ENCODE results near the gene ATG3.
A peak's percentile ranks its signal among the peaks of the same experiment; 100 is the strongest.

DNA sequence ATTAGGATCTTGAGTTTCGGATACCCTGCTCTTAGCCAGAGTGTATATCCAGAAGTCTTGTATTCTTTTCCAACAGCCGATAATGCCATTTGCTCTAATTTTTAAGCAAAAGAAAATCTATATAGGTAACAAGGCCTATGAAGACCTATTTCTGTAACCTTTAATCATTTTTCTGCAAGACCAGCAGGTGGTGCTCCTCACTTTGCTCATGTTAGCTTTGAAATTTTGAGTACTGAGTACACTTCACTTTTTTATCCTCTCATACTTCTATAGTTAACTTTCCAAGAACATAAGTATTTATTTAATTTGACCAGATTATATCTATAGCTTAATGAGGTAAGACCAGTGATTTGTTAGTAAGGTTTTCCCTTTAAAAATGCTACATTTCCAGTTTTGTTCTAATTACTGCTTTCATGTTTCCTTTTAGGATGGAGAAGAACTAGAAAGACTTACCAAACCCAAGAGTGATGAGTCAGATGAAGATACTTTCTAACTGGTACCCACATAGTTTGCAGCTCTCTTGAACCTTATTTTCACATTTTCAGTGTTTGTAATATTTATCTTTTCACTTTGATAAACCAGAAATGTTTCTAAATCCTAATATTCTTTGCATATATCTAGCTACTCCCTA, 20.6 kb upstream of the ATG3 start:
- TF ChIP-seq EZH2 (IDR thresholded peaks at IDR 0.05; ENCODE audit: borderline replicate concordance, low read depth, low read length, severe bottlenecking), result no peak
- TF ChIP-seq, protein P1, sequence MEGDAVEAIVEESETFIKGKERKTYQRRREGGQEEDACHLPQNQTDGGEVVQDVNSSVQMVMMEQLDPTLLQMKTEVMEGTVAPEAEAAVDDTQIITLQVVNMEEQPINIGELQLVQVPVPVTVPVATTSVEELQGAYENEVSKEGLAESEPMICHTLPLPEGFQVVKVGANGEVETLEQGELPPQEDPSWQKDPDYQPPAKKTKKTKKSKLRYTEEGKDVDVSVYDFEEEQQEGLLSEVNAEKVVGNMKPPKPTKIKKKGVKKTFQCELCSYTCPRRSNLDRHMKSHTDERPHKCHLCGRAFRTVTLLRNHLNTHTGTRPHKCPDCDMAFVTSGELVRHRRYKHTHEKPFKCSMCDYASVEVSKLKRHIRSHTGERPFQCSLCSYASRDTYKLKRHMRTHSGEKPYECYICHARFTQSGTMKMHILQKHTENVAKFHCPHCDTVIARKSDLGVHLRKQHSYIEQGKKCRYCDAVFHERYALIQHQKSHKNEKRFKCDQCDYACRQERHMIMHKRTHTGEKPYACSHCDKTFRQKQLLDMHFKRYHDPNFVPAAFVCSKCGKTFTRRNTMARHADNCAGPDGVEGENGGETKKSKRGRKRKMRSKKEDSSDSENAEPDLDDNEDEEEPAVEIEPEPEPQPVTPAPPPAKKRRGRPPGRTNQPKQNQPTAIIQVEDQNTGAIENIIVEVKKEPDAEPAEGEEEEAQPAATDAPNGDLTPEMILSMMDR (IDR thresholded peaks at IDR 0.05; ENCODE audit: extremely low read depth in 1 of 2, insufficient read depth in 1 of 2, low read depth in 1 of 2, low read length in 2 of 2), result peak; percentile 40 to 46
- TF ChIP-seq POLR2A (IDR thresholded peaks at IDR 0.05; ENCODE audit: low read depth, low read length), result no peak
- TF ChIP-seq, protein P2, sequence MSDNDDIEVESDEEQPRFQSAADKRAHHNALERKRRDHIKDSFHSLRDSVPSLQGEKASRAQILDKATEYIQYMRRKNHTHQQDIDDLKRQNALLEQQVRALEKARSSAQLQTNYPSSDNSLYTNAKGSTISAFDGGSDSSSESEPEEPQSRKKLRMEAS (IDR thresholded peaks at IDR 0.05; ENCODE audit: insufficient read depth, insufficient read length), result no peak
- TF ChIP-seq POLR2AphosphoS5 (IDR thresholded peaks at IDR 0.05; ENCODE audit: insufficient read depth, low read depth, low read length), result no peak
- no peak for TF ChIP-seq GATA2 (IDR thresholded peaks at IDR 0.05; ENCODE audit: insufficient read depth, insufficient read length, low read depth, low read length)
- TF ChIP-seq JUN (IDR thresholded peaks at IDR 0.05; ENCODE audit: borderline replicate concordance, insufficient read depth, insufficient read length, low read depth), result no peak

Data from endothelial cell of umbilical vein (primary cell).